SK-N-SH treated with all-trans-retinoic acid at 6 μM for 48 hours (cell line): ENCODE data around the gene GPC3.
A peak's percentile ranks its signal among the peaks of the same experiment; 100 is the strongest.

ENCODE experiments used
- ATAC-seq: fragments of 200-7000 bp; cut with Tn5 transposase; 3 replicates; pipeline ENCODE4 v1.9.1; 2020; ENCODE audit warnings: mild to moderate bottlenecking, moderate library complexity
- BACH2 ChIP-seq: fragments of 250-450 bp; sonication (Bioruptor Pico); IDR thresholded peaks from 2 replicates; pipeline ENCODE4 v1.9.0; 2021; ENCODE audit warnings: mild to moderate bottlenecking, borderline replicate concordance
- CREB5 ChIP-seq: fragments of 250-450 bp; sonication (Bioruptor Pico); IDR thresholded peaks from 2 replicates; pipeline ENCODE4 v1.5.1; 2020; ENCODE audit warnings: low read depth, mild to moderate bottlenecking, moderate library complexity
- CSRNP3 ChIP-seq: fragments of 250-450 bp; sonication (Bioruptor Pico); IDR thresholded peaks from 2 replicates; pipeline ENCODE4 v1.5.1; 2021; ENCODE audit warnings: mild to moderate bottlenecking, moderate library complexity
- ESRRG ChIP-seq: fragments of 250-450 bp; sonication (Bioruptor Pico); IDR thresholded peaks from 2 replicates; pipeline ENCODE4 v1.6.1; 2021; ENCODE audit warnings: mild to moderate bottlenecking
- GLIS3 ChIP-seq: fragments of 250-450 bp; sonication (Bioruptor Pico); IDR thresholded peaks from 2 replicates; pipeline ENCODE4 v1.5.0; 2020; ENCODE audit warnings: mild to moderate bottlenecking, moderate library complexity
- ISL1 ChIP-seq: fragments of 250-450 bp; sonication (Bioruptor Pico); IDR thresholded peaks from 2 replicates; pipeline ENCODE4 v2.1.2; 2022; ENCODE audit warnings: mild to moderate bottlenecking, moderate library complexity
- POU6F1 ChIP-seq: fragments of 250-450 bp; sonication (Bioruptor Pico); IDR thresholded peaks from 2 replicates; pipeline ENCODE4 v1.8.0; 2021; ENCODE audit warnings: low read depth, mild to moderate bottlenecking, moderate library complexity, borderline replicate concordance
- PPARA ChIP-seq: fragments of 250-450 bp; sonication (Bioruptor Pico); IDR thresholded peaks from 2 replicates; pipeline ENCODE4 v1.5.0; 2020; ENCODE audit warnings: mild to moderate bottlenecking, borderline replicate concordance
- TCF4 ChIP-seq: fragments of 250-450 bp; sonication (Bioruptor Pico); IDR thresholded peaks from 2 replicates; pipeline ENCODE4 v1.8.0; 2021; ENCODE audit warnings: mild to moderate bottlenecking, moderate library complexity, borderline replicate concordance
- TOX ChIP-seq: fragments of 250-450 bp; sonication (Bioruptor Pico); IDR thresholded peaks from 2 replicates; pipeline ENCODE4 v1.8.0; 2021; ENCODE audit warnings: mild to moderate bottlenecking, moderate library complexity, borderline replicate concordance
- ZC3H10 ChIP-seq: fragments of 250-450 bp; sonication (Bioruptor Pico); IDR thresholded peaks from 2 replicates; pipeline ENCODE4 v1.5.1; 2021; ENCODE audit warnings: mild to moderate bottlenecking, moderate library complexity
- ZFP3 ChIP-seq: fragments of 250-450 bp; sonication (Bioruptor Pico); IDR thresholded peaks from 2 replicates; pipeline ENCODE4 v1.5.0; 2020; ENCODE audit warnings: mild to moderate bottlenecking, moderate library complexity
- ZFP30 ChIP-seq: fragments of 450-650 bp; formaldehyde crosslinking; IDR thresholded peaks from 2 replicates; pipeline ENCODE4 v1.5.0; 2022; ENCODE audit warnings: mild to moderate bottlenecking, moderate library complexity
- ZNF565 ChIP-seq: fragments of 450-650 bp; formaldehyde crosslinking; conservative IDR thresholded peaks from 2 replicates; pipeline ENCODE4 v1.5.0; 2020; ENCODE audit warnings: low read depth, mild to moderate bottlenecking, moderate library complexity
- ZNF70 ChIP-seq: fragments of 450-650 bp; formaldehyde crosslinking; IDR thresholded peaks from 2 replicates; pipeline ENCODE4 v1.5.0; 2020; ENCODE audit warnings: mild to moderate bottlenecking, moderate library complexity
- ZNF8 ChIP-seq: fragments of 450-650 bp; formaldehyde crosslinking; IDR thresholded peaks from 2 replicates; pipeline ENCODE4 v1.5.0; 2020; ENCODE audit warnings: mild to moderate bottlenecking, moderate library complexity
- TF ChIP-seq, protein P1 (sequence below): fragments of 250-450 bp; sonication (Bioruptor Pico); IDR thresholded peaks from 2 replicates; pipeline ENCODE4 v1.8.0; 2020; ENCODE audit warnings: mild to moderate bottlenecking, moderate library complexity, borderline replicate concordance
- TF ChIP-seq, protein P2 (sequence below): fragments of 250-450 bp; sonication (Bioruptor Pico); IDR thresholded peaks from 2 replicates; pipeline ENCODE4 v1.5.0; 2020; ENCODE audit warnings: mild to moderate bottlenecking, moderate library complexity

GPC3 gene

DNA sequence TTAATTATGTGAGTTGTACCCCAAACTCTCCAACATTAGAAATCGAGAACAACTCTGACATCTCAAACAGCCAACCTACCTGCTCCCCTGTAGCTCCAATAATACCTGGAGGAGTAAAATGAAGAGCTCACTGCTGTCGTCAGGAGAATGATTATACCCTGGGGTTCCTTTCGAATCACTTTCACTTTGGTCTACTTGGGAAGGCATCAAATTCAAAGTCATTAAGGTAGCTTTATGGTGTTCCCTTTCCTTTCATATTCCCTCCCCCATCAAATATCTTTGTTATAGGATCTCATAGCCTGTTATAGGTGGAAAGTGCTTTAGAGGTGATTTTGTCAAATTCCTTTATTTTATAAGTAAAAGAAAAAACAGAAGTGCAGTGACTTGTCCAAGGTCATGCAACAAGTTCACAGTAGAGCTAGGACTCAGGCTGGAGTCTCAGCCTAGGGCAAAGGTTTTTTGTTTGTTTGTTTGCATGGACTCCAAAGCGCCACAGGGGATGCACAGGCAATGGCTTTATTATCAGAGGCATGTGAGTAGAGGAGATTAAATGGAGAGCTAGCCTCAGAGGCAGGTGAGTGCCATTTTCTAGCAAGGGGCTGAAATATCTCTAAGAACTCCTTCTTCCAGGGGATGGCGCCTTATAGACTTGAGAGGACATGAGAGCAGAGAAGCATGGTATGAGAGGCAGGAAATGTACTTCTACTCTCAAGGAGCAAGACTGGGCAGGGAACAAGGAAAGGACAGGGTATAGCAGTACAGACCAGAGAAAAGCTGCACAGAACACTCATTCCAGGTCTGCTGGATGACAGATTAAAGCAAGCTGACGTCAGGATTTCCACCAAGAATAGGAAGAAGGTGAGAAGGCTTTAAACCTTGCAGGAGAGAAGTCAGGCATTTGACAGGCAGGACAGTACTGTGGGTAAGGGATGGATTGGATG, 308.0 kb downstream of the GPC3 start:
- ATAC-seq: no peak
- no peak for TF ChIP-seq GLIS3 (CRISPR knock-in tag)

DNA sequence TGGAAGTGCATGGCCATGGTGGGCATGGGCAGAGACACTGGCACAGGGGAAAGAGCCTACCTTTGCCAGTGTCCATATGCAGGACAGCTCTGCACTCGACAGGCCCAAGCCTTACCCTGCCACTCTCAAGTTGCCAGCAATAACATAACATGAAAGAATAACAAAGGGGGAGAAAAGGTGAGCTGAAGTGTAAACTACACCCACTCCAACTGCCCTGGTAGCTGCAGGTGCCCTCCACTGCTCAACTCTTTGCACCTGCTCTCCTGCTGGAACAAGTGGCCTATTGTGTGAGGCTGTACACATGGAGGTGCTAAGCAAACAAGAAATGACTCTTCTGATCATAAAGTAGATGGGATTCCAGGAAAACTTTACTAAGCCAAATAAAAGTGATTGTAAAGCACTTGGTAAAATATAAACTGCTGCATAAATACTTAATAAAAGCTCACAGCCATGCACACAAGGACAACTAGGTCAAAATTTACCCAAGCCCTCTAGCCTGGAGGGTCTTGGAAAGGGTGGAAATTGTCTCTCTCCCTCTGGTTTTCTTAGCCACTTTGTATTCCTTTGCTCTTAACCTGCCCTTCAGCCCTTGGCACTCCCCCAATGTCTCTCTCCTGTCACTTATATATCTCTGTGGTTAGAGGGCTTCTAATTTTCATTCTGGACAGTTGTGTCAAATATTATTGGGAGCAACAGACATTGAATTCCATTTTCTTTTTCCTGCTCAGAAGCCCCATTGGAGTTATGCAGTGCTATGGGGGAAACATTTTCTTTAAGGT, 308.9 kb downstream of the GPC3 start:
- no peak for TF ChIP-seq TOX
- TF ChIP-seq TCF4 (CRISPR knock-in tag): no peak
- TF ChIP-seq, protein P1, sequence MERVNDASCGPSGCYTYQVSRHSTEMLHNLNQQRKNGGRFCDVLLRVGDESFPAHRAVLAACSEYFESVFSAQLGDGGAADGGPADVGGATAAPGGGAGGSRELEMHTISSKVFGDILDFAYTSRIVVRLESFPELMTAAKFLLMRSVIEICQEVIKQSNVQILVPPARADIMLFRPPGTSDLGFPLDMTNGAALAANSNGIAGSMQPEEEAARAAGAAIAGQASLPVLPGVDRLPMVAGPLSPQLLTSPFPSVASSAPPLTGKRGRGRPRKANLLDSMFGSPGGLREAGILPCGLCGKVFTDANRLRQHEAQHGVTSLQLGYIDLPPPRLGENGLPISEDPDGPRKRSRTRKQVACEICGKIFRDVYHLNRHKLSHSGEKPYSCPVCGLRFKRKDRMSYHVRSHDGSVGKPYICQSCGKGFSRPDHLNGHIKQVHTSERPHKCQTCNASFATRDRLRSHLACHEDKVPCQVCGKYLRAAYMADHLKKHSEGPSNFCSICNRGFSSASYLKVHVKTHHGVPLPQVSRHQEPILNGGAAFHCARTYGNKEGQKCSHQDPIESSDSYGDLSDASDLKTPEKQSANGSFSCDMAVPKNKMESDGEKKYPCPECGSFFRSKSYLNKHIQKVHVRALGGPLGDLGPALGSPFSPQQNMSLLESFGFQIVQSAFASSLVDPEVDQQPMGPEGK (CRISPR knock-in tag): no peak
- TF ChIP-seq CSRNP3 (CRISPR knock-in tag): no peak
- no peak for ATAC-seq

DNA sequence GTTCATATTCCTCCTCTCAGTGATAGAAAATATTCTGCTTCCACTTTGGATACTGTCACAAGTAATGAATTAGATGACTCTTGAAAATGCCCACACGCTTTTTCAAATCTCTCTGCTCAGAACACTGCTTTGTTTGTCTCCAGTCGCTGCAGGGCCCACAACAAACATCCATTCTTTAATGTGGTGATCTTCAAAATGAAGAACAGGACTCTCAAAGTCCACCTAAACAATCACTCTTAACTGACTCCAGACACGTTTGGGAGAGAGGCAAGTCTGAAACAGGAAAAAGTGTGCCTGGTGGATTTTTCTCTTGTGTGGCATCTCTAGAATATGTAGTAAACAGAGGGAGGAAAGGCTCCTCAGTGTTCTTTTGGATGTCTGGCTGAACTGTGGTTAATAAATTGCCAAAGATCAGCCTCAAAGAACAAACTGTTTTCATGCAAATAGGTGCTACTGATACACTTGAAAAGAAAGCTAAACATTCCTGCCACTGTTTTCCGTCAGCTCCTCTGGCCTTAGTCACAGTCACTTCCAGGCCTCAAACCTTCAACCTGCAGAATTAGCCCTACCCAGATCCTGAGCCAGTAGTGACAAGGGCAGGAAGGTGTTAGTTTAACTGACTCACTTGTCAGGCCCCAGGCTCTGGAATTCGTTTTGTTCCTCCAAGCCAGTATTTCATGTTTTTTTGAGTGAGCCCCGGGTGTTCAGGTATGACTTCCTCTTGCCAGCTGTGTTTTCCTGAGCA, 310.5 kb downstream of the GPC3 start:
- peak; percentile 60 for ATAC-seq
- TF ChIP-seq ZFP3: no peak
- no peak for TF ChIP-seq PPARA (CRISPR knock-in tag)
- TF ChIP-seq TOX: no peak
- TF ChIP-seq, protein P1 (CRISPR knock-in tag): no peak
- TF ChIP-seq ZNF8 (CRISPR knock-in tag): no peak
- TF ChIP-seq TCF4 (CRISPR knock-in tag): no peak
- TF ChIP-seq ZNF70 (CRISPR knock-in tag): no peak
- TF ChIP-seq ESRRG (CRISPR knock-in tag): no peak
- no peak for TF ChIP-seq CREB5
- TF ChIP-seq GLIS3 (CRISPR knock-in tag): no peak
- TF ChIP-seq BACH2 (CRISPR knock-in tag): no peak
- no peak for TF ChIP-seq POU6F1 (CRISPR knock-in tag)
- TF ChIP-seq ZNF565 (CRISPR knock-in tag): no peak
- no peak for TF ChIP-seq ZFP30 (CRISPR knock-in tag)

GRCh38 chrX:133670383-133670782, 315.0 kb downstream of the GPC3 start:
- peak; percentile 80 for ATAC-seq
- no peak for TF ChIP-seq CSRNP3 (CRISPR knock-in tag)
- TF ChIP-seq, protein P2, sequence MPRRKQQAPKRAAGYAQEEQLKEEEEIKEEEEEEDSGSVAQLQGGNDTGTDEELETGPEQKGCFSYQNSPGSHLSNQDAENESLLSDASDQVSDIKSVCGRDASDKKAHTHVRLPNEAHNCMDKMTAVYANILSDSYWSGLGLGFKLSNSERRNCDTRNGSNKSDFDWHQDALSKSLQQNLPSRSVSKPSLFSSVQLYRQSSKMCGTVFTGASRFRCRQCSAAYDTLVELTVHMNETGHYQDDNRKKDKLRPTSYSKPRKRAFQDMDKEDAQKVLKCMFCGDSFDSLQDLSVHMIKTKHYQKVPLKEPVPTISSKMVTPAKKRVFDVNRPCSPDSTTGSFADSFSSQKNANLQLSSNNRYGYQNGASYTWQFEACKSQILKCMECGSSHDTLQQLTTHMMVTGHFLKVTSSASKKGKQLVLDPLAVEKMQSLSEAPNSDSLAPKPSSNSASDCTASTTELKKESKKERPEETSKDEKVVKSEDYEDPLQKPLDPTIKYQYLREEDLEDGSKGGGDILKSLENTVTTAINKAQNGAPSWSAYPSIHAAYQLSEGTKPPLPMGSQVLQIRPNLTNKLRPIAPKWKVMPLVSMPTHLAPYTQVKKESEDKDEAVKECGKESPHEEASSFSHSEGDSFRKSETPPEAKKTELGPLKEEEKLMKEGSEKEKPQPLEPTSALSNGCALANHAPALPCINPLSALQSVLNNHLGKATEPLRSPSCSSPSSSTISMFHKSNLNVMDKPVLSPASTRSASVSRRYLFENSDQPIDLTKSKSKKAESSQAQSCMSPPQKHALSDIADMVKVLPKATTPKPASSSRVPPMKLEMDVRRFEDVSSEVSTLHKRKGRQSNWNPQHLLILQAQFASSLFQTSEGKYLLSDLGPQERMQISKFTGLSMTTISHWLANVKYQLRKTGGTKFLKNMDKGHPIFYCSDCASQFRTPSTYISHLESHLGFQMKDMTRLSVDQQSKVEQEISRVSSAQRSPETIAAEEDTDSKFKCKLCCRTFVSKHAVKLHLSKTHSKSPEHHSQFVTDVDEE (CRISPR knock-in tag): no peak
- no peak for TF ChIP-seq ZC3H10 (CRISPR knock-in tag)
- no peak for TF ChIP-seq ISL1 (CRISPR knock-in tag)
- no peak for TF ChIP-seq TOX
